KMS-11 (cell line): ENCODE data around the gene VPS26B.
A peak's percentile ranks its signal among the peaks of the same experiment; 100 is the strongest.

Experiments
- H2AFZ ChIP-seq: fragments of 200-600 bp; sonication (generic); 2 replicates; pipeline ENCODE4 v1.6.1; 2016; ENCODE audit warnings: antibody characterized with exemption, mixed run types, low read depth
- H3K27ac ChIP-seq: fragments of 200-600 bp; sonication (generic); 2 replicates; pipeline ENCODE4 v1.6.1; 2016; ENCODE audit warnings: mild to moderate bottlenecking, mixed run types
- H3K27me3 ChIP-seq: fragments of 200-600 bp; sonication (generic); 2 replicates; pipeline ENCODE4 v1.6.1; 2017; ENCODE audit warnings: mild to moderate bottlenecking, low read depth, mixed run types, moderate library complexity; ENCODE audit not compliant: insufficient read depth
- H3K36me3 ChIP-seq: fragments of 200-600 bp; sonication (generic); 2 replicates; pipeline ENCODE4 v1.6.1; 2017; ENCODE audit warnings: mild to moderate bottlenecking, mixed run types; ENCODE audit not compliant: insufficient read depth
- H3K4me1 ChIP-seq: fragments of 200-600 bp; sonication (generic); 2 replicates; pipeline ENCODE4 v1.6.1; 2016; ENCODE audit warnings: mild to moderate bottlenecking, low read depth, mixed run types; ENCODE audit not compliant: poor library complexity, severe bottlenecking
- H3K4me2 ChIP-seq: fragments of 200-600 bp; sonication (generic); 2 replicates; pipeline ENCODE4 v1.7.0; 2016; ENCODE audit warnings: mild to moderate bottlenecking, mixed run types
- H3K4me3 ChIP-seq: fragments of 200-600 bp; sonication (generic); IDR thresholded peaks from 2 replicates; pipeline ENCODE4 v1.6.1; 2017; ENCODE audit warnings: low read depth, low read length, mixed read lengths; ENCODE audit not compliant: insufficient read depth
- H3K79me2 ChIP-seq: fragments of 200-600 bp; sonication (generic); 2 replicates; pipeline ENCODE4 v1.6.1; 2016; ENCODE audit warnings: low read depth, mixed run types; ENCODE audit not compliant: insufficient read depth
- H3K9ac ChIP-seq: fragments of 200-600 bp; sonication (generic); 2 replicates; pipeline ENCODE4 v1.6.1; 2016; ENCODE audit warnings: mild to moderate bottlenecking, mixed run types
- H4K20me1 ChIP-seq: fragments of 200-600 bp; sonication (generic); 2 replicates; pipeline ENCODE4 v1.6.1; 2016; ENCODE audit warnings: mild to moderate bottlenecking, mixed run types; ENCODE audit not compliant: insufficient read depth
- CTCF ChIP-seq: fragments of 200-600 bp; sonication (generic); conservative IDR thresholded peaks from 2 replicates; pipeline ENCODE4 v1.6.1; 2017; ENCODE audit warnings: low read depth, mild to moderate bottlenecking, antibody characterized with exemption, low read length, moderate library complexity, mixed read lengths

The VPS26B gene

GRCh38 chr11:134246100-134246499, 21.6 kb downstream of the VPS26B start:
- no peak for TF ChIP-seq CTCF
- H3K27me3 ChIP-seq: no peaks in the 10 kb centered on the region
- H3K4me2 ChIP-seq: no peak overlapping the region
- no peaks in the 10 kb centered on the region for H4K20me1 ChIP-seq
- no peak overlapping the region for H2AFZ ChIP-seq
- no peak overlapping the region for H3K4me3 ChIP-seq
- H3K27ac ChIP-seq: no peak overlapping the region
- peaks cover 17% of the 10 kb centered on the region for H3K4me1 ChIP-seq
- H3K79me2 ChIP-seq: no peaks in the 10 kb centered on the region
- no peaks in the 10 kb centered on the region for H3K36me3 ChIP-seq
- H3K9ac ChIP-seq: no peak overlapping the region

GRCh38 chr11:134246678-134247077, 22.2 kb downstream of the VPS26B start:
- no peak overlapping the region for H3K4me2 ChIP-seq
- H2AFZ ChIP-seq: no peak overlapping the region
- no peaks in the 10 kb centered on the region for H3K27me3 ChIP-seq
- no peaks in the 10 kb centered on the region for H3K79me2 ChIP-seq
- H3K36me3 ChIP-seq: no peaks in the 10 kb centered on the region
- H3K4me3 ChIP-seq: no peak overlapping the region
- H3K4me1 ChIP-seq: peaks cover 17% of the 10 kb centered on the region
- no peak overlapping the region for H3K9ac ChIP-seq
- no peak overlapping the region for H3K27ac ChIP-seq
- H4K20me1 ChIP-seq: no peaks in the 10 kb centered on the region
- TF ChIP-seq CTCF: no peak

- Histone ChIP-seq H3K4me3 (no peak overlapping the region), H3K36me3 (no peaks in the 10 kb centered on the region), H3K9ac (no peak overlapping the region), H3K4me1 (peaks cover 17% of the 10 kb centered on the region), H3K4me2 (peak overlapping the region; percentile 20), H4K20me1 (no peaks in the 10 kb centered on the region), H3K27me3 (no peaks in the 10 kb centered on the region), H3K27ac (no peak overlapping the region; the same call in 1 of the 2 replicates), H2AFZ (no peak overlapping the region), H3K79me2 (no peaks in the 10 kb centered on the region)
- no peak for TF ChIP-seq CTCF
Measured at GRCh38 chr11:134248910-134249480, 24.5 kb downstream of the VPS26B start.

GRCh38 chr11:134250246-134250645, 25.8 kb downstream of the VPS26B start:
- Histone ChIP-seq H3K27me3 (no peaks in the 10 kb centered on the region), H3K27ac (no peak overlapping the region), H4K20me1 (no peaks in the 10 kb centered on the region), H3K4me2 (no peak overlapping the region), H2AFZ (no peak overlapping the region), H3K79me2 (no peaks in the 10 kb centered on the region), H3K36me3 (no peaks in the 10 kb centered on the region), H3K9ac (no peak overlapping the region), H3K4me1 (peaks cover 24% of the 10 kb centered on the region), H3K4me3 (no peak overlapping the region)
- no peak for TF ChIP-seq CTCF
